Measurements from ENCODE around the gene CDH2.

- TF ChIP-seq CTCF (IDR thresholded peaks at IDR 0.05): no peak
- TF ChIP-seq POLR2A (IDR thresholded peaks at IDR 0.05): no peak
Observed at GRCh38 chr18:27922780-27923179, 254.2 kb downstream of the CDH2 start.
